ENCODE results near the gene LEFTY2.

DNA sequence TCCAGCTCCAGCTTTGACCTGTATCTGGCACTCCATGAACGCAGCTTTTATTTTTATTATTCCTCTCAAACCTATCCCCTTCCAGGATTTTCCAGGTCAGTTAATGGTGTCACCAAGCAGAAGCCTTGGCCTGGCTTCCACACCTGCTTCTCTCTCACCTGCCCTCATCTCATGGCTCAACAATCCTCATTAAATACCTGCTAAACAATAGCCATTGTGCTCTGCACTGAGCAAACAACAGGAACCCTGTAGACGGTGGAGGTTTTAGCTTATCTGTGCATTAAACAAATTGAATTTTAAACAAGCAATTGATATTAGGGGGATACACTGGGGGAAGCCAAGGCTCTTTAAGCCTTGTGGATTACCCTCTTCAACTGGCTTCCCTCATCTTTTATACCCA lies 32.2 kb downstream of the LEFTY2 start:
- TF ChIP-seq YY1 (IDR thresholded peaks at IDR 0.05; ENCODE audit: borderline replicate concordance in 1 of 3, control insufficient read depth in 1 of 3, extremely low read depth in 1 of 3, insufficient read depth in 3 of 3, insufficient read length in 1 of 3, insufficient replicate concordance in 2 of 3, low read depth in 1 of 3, low read length in 2 of 3) (no peak), POLR2A (conservative IDR thresholded peaks at IDR 0.05) (no peak), JUNB (CRISPR knock-in tag; conservative IDR thresholded peaks at IDR 0.05) (no peak), CTCF (IDR thresholded peaks at IDR 0.05 in 2 of 3, conservative IDR thresholded peaks at IDR 0.05 in 1 of 3; ENCODE audit: insufficient read depth in 2 of 3, low read depth in 1 of 3, low read length in 3 of 3) (no peak), ZBTB12 (CRISPR knock-in tag; IDR thresholded peaks at IDR 0.05) (no peak), MAX (CRISPR knock-in tag; IDR thresholded peaks at IDR 0.05) (no peak), STAT5B (CRISPR knock-in tag; IDR thresholded peaks at IDR 0.05) (no peak), RAD21 (CRISPR knock-in tag; conservative IDR thresholded peaks at IDR 0.05 in 1 of 2, IDR thresholded peaks at IDR 0.05 in 1 of 2) (no peak), MXI1 (IDR thresholded peaks at IDR 0.05; ENCODE audit: low read depth, low read length) (no peak)
- TF ChIP-seq, protein P1, sequence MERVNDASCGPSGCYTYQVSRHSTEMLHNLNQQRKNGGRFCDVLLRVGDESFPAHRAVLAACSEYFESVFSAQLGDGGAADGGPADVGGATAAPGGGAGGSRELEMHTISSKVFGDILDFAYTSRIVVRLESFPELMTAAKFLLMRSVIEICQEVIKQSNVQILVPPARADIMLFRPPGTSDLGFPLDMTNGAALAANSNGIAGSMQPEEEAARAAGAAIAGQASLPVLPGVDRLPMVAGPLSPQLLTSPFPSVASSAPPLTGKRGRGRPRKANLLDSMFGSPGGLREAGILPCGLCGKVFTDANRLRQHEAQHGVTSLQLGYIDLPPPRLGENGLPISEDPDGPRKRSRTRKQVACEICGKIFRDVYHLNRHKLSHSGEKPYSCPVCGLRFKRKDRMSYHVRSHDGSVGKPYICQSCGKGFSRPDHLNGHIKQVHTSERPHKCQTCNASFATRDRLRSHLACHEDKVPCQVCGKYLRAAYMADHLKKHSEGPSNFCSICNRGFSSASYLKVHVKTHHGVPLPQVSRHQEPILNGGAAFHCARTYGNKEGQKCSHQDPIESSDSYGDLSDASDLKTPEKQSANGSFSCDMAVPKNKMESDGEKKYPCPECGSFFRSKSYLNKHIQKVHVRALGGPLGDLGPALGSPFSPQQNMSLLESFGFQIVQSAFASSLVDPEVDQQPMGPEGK (CRISPR knock-in tag; IDR thresholded peaks at IDR 0.05; ENCODE audit: borderline replicate concordance): no peak
- TF ChIP-seq, protein P2, sequence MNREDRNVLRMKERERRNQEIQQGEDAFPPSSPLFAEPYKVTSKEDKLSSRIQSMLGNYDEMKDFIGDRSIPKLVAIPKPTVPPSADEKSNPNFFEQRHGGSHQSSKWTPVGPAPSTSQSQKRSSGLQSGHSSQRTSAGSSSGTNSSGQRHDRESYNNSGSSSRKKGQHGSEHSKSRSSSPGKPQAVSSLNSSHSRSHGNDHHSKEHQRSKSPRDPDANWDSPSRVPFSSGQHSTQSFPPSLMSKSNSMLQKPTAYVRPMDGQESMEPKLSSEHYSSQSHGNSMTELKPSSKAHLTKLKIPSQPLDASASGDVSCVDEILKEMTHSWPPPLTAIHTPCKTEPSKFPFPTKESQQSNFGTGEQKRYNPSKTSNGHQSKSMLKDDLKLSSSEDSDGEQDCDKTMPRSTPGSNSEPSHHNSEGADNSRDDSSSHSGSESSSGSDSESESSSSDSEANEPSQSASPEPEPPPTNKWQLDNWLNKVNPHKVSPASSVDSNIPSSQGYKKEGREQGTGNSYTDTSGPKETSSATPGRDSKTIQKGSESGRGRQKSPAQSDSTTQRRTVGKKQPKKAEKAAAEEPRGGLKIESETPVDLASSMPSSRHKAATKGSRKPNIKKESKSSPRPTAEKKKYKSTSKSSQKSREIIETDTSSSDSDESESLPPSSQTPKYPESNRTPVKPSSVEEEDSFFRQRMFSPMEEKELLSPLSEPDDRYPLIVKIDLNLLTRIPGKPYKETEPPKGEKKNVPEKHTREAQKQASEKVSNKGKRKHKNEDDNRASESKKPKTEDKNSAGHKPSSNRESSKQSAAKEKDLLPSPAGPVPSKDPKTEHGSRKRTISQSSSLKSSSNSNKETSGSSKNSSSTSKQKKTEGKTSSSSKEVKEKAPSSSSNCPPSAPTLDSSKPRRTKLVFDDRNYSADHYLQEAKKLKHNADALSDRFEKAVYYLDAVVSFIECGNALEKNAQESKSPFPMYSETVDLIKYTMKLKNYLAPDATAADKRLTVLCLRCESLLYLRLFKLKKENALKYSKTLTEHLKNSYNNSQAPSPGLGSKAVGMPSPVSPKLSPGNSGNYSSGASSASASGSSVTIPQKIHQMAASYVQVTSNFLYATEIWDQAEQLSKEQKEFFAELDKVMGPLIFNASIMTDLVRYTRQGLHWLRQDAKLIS (CRISPR knock-in tag; IDR thresholded peaks at IDR 0.05): no peak
